Caco-2 (cell line): ENCODE data around the gene RHOG. TPM values are rescaled to one million over a fixed set of nuclear protein-coding genes. Genes with fewer than 3 reads are reported as not detected.

ENCODE experiments used
- BruUV-seq: library from RNA; stranded (reverse); fragments of 400-500 nt; replicated peaks from 2 replicates; lab custom pipeline; 2021; lab: Mats Ljungman, UMichigan
- CTCF ChIA-PET: fragments of 300-600 bp; sonication (Branson Sonifier 250); formaldehyde crosslinking; loops from one replicate; lab custom pipeline; 2022; ENCODE audit warnings: antibody characterized with exemption; lab: Charles Lee
- POLR2A ChIA-PET: fragments of 300-600 bp; sonication (Branson Sonifier 250); formaldehyde crosslinking; loops from one replicate; lab custom pipeline; 2022; ENCODE audit warnings: antibody characterized with exemption; lab: Charles Lee
- DNase-seq, 2 experiments: peaks; one replicate each; pipeline versions ENCODE4 v3.0.0 to v3.0.0-alpha.2; 2020 to 2022
- H3K27me3 ChIP-seq: replicated peaks from 2 replicates; pipeline ENCODE4 v1.6.0; 2011; ENCODE audit warnings: low read length; ENCODE audit not compliant: control insufficient read depth, insufficient read depth
- H3K36me3 ChIP-seq: 2 replicates; pipeline ENCODE4 v1.5.1; 2011; ENCODE audit warnings: low read length; ENCODE audit not compliant: control insufficient read depth, insufficient read depth
- H3K4me1 ChIP-seq: fragments of 250-450 bp; sonication (Bioruptor Pico); 2 replicates; pipeline ENCODE4 v1.5.1; 2020; ENCODE audit warnings: mild to moderate bottlenecking
- H3K4me3 ChIP-seq: 2 replicates; pipeline ENCODE4 v1.5.1; 2011; ENCODE audit warnings: low read depth, mild to moderate bottlenecking, control low read depth, low read length
- H3K9me3 ChIP-seq: fragments of 250-450 bp; sonication (Bioruptor Pico); 2 replicates; pipeline ENCODE4 v1.5.1; 2020; ENCODE audit warnings: mild to moderate bottlenecking, moderate library complexity
- H3K27ac Mint-ChIP-seq: one replicate; pipeline ENCODE4 v1.8.0; 2022; ENCODE audit warnings: mixed read lengths; ENCODE audit not compliant: unreplicated experiment
- H3K27me3 Mint-ChIP-seq: one replicate; pipeline ENCODE4 v1.8.0; 2022; ENCODE audit warnings: mixed read lengths; ENCODE audit not compliant: insufficient read depth, unreplicated experiment
- H3K36me3 Mint-ChIP-seq: one replicate; pipeline ENCODE4 v1.8.0; 2022; ENCODE audit warnings: mild to moderate bottlenecking, mixed read lengths; ENCODE audit not compliant: insufficient read depth, unreplicated experiment
- H3K4me1 Mint-ChIP-seq: one replicate; pipeline ENCODE4 v1.8.0; 2022; ENCODE audit warnings: low read depth, mixed read lengths; ENCODE audit not compliant: unreplicated experiment
- H3K4me3 Mint-ChIP-seq: one replicate; pipeline ENCODE4 v1.8.0; 2022; ENCODE audit warnings: mild to moderate bottlenecking, moderate library complexity, mixed read lengths; ENCODE audit not compliant: unreplicated experiment
- H3K9me3 Mint-ChIP-seq: one replicate; pipeline ENCODE4 v1.8.0; 2022; ENCODE audit warnings: mixed read lengths; ENCODE audit not compliant: unreplicated experiment
- CTCF ChIP-seq, 2 experiments: fragments of 200-600 bp in 1 of 2; IDR thresholded peaks; 1 replicate in 1 of 2; 2 replicates in 1 of 2; pipeline versions ENCODE4 v1.5.1 to v1.8.0; 2011 to 2022; ENCODE audit warnings: antibody characterized with exemption in 1 of 2, control low read depth in 1 of 2, inconsistent platforms in 1 of 2, low read depth in 1 of 2, low read length in 1 of 2, mild to moderate bottlenecking in 1 of 2, moderate library complexity in 1 of 2; ENCODE audit not compliant: insufficient read depth in 1 of 2, severe bottlenecking in 1 of 2, unreplicated experiment in 1 of 2
- intact Hi-C: fragments of 100-400 bp; cut with micrococcal nuclease; formaldehyde crosslinking; loops from one replicate; pipeline ENCODE4 v1.10.0; 2022; ENCODE audit not compliant: unreplicated experiment
- total RNA-seq: library from RNA; stranded (reverse); gene quantifications from 2 replicates; pipeline ENCODE4 v1.2.3, GENCODE V29; 2022

RHOG gene
- total RNA-seq, 1 experiment from 2014 or later: 36.9 TPM

DNA sequence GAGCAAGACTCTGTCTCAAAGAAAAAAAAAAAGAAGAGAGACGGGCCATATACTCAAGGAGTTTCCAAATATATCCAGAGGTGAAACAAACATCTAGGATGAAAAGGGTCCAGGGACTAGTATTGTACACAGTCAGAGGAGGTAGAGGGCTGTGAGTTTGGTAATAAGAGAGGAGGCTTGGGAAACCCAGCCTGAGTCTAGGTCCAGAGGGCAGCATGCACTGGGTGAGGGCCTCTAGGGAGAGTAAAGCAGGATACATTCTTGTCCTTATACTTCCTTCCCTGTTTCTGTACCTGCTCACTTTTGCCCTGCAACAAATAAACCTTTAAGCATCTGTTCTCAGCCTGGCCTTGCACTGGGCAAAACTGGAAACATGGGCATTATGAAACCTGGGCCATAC is 46.2 kb upstream of the RHOG start:
- Histone ChIP-seq H3K4me1 (no peaks in the 10 kb centered on the region; the same call in 1 of the 2 replicates), H3K36me3 (no peaks in the 10 kb centered on the region), H3K4me3 (no peak overlapping the region), H3K27me3 (no peaks in the 10 kb centered on the region), H3K9me3 (no peaks in the 10 kb centered on the region)
- POLR2A ChIA-PET: no interaction called here
- CTCF ChIA-PET: no interaction called here
- no TSS peak for BruUV-seq
- Mint-ChIP-seq H3K27ac (no peak overlapping the region), H3K36me3 (peaks cover 5% of the 10 kb centered on the region), H3K9me3 (no peaks in the 10 kb centered on the region), H3K4me1 (peaks cover 18% of the 10 kb centered on the region), H3K4me3 (no peak overlapping the region), H3K27me3 (no peaks in the 10 kb centered on the region)
- no peak for TF ChIP-seq CTCF (IDR thresholded peaks at IDR 0.05; ENCODE audit: insufficient read depth in 1 of 2, low read depth in 1 of 2, low read length in 1 of 2, severe bottlenecking in 1 of 2, unreplicated experiment in 1 of 2)
- intact Hi-C loops: no loop called here
- no peak for DNase-seq

DNA sequence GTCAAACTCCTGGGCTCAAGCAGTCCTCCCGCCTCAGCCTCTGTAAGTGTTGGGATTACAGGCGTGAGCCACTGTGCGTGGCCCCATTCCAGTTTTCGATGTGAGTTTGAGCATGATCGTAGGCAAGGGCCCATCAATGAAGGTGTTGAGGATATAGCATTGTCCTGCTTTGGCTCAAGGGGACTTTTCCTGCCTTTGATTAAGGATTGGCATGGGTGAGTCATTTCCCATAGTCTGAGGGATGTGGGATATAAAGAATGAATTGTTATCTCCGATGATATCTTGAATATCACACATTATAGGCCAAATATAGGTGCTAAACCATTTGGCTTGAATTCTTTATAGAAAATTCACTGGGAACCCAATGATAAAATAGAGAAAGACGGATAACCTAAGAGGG is 45.1 kb upstream of the RHOG start:
- H3K9me3 Mint-ChIP-seq: no peaks in the 10 kb centered on the region
- peaks cover 4% of the 10 kb centered on the region for H3K4me1 ChIP-seq
- intact Hi-C loops: no loop called here
- no peak overlapping the region for H3K4me3 Mint-ChIP-seq
- peaks cover 20% of the 10 kb centered on the region for H3K4me1 Mint-ChIP-seq
- DNase-seq: no peak
- no peaks in the 10 kb centered on the region for H3K27me3 ChIP-seq
- POLR2A ChIA-PET: no interaction called here
- CTCF ChIA-PET: no interaction called here
- no peak for TF ChIP-seq CTCF (IDR thresholded peaks at IDR 0.05; ENCODE audit: insufficient read depth in 1 of 2, low read depth in 1 of 2, low read length in 1 of 2, severe bottlenecking in 1 of 2, unreplicated experiment in 1 of 2)
- H3K9me3 ChIP-seq: no peaks in the 10 kb centered on the region
- no peak overlapping the region for H3K27ac Mint-ChIP-seq
- H3K36me3 Mint-ChIP-seq: peaks cover 5% of the 10 kb centered on the region
- H3K36me3 ChIP-seq: no peaks in the 10 kb centered on the region
- H3K27me3 Mint-ChIP-seq: no peaks in the 10 kb centered on the region
- no peak overlapping the region for H3K4me3 ChIP-seq
- BruUV-seq: no TSS peak

DNA sequence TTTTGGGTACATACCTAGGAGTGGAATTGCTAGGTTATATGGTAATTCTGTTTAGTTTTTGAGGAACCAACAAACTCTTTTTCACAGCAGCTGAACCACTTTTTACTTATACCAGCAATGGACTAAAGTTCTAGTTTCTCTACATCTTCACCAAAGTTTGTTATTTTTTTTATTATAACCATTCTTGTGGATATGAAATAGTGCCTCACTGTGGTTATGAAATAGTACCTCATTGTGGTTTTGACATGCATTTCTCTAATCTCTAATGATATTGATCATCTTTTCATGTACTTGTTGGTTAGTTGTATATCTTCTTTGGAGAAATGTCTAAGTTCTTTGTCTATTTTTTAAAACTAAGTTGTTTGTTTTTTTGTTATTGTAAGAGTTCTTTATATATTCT is 41.9 kb upstream of the RHOG start:
- no peaks in the 10 kb centered on the region for H3K27me3 ChIP-seq
- Mint-ChIP-seq H3K27ac (no peak overlapping the region), H3K4me1 (peaks cover 38% of the 10 kb centered on the region), H3K4me3 (no peak overlapping the region), H3K36me3 (peaks cover 5% of the 10 kb centered on the region), H3K27me3 (no peaks in the 10 kb centered on the region), H3K9me3 (no peaks in the 10 kb centered on the region)
- no peak for DNase-seq
- ChIA-PET POLR2A (no interaction called here), CTCF (no interaction called here)
- TF ChIP-seq CTCF (IDR thresholded peaks at IDR 0.05; ENCODE audit: insufficient read depth in 1 of 2, low read depth in 1 of 2, low read length in 1 of 2, severe bottlenecking in 1 of 2, unreplicated experiment in 1 of 2): no peak
- intact Hi-C loops: no loop called here
- H3K9me3 ChIP-seq: no peaks in the 10 kb centered on the region
- peaks cover 36% of the 10 kb centered on the region for H3K4me1 ChIP-seq
- H3K4me3 ChIP-seq: no peak overlapping the region
- no TSS peak for BruUV-seq
- no peaks in the 10 kb centered on the region for H3K36me3 ChIP-seq
